LNCaP clone FGC (cell line): ENCODE results near the gene ARHGEF28.

Source experiments
- DNase-seq: peaks from one replicate; pipeline ENCODE4 v3.0.0-alpha.2; 2011; ENCODE audit warnings: low read depth
- H3K4me3 ChIP-seq: 2 replicates; pipeline ENCODE4 v1.5.1; 2011; ENCODE audit warnings: mild to moderate bottlenecking, low read depth, low read length, control low read depth
- TF ChIP-seq, protein P1 (sequence below): IDR thresholded peaks from 2 replicates; pipeline ENCODE4 v1.5.1; 2012; ENCODE audit warnings: mild to moderate bottlenecking; ENCODE audit not compliant: control insufficient read depth, insufficient read depth; ENCODE audit errors: extremely low read depth

The ARHGEF28 gene

DNA sequence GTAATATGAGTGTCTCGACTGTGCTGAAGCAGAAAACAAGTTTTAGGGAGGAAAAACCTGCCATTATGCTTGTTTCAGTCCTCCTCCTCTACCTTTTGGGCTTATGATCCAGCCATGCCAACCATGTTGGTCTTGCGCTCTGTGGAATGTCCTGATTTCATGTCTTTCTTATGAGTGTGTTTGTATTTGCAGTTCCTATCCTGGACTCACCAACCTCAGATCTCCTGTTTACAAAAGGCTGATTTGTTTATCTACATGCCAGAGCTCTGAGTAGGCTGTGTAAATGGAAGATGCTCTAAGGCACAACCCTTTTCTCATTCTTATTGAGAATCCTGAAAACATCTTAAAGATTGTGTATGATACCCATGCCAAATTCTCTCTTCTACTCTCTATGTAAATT, 138.6 kb downstream of the ARHGEF28 start:
- DNase-seq: no peak
- no peak overlapping the region for H3K4me3 ChIP-seq
- TF ChIP-seq, protein P1, sequence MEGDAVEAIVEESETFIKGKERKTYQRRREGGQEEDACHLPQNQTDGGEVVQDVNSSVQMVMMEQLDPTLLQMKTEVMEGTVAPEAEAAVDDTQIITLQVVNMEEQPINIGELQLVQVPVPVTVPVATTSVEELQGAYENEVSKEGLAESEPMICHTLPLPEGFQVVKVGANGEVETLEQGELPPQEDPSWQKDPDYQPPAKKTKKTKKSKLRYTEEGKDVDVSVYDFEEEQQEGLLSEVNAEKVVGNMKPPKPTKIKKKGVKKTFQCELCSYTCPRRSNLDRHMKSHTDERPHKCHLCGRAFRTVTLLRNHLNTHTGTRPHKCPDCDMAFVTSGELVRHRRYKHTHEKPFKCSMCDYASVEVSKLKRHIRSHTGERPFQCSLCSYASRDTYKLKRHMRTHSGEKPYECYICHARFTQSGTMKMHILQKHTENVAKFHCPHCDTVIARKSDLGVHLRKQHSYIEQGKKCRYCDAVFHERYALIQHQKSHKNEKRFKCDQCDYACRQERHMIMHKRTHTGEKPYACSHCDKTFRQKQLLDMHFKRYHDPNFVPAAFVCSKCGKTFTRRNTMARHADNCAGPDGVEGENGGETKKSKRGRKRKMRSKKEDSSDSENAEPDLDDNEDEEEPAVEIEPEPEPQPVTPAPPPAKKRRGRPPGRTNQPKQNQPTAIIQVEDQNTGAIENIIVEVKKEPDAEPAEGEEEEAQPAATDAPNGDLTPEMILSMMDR: no peak

DNA sequence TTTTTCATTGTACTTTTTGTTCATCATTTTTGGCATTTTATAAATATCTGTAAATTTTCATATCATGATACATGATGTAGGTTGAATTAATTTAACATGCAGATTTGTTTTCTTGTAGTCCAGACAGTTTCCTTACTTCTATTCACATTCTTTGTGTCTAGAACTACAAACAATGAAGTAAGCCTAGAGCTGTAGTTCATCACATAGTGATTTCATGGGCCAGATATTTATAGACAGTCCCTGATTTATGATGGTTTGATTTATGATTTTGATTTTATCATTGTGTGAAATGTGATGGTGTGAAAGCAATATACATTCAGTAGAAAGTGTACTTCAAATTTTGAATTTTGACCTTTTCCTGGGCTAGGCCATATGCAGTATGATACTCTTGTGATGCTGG, 139.0 kb downstream of the ARHGEF28 start:
- no peak overlapping the region for H3K4me3 ChIP-seq
- no peak for DNase-seq
- TF ChIP-seq, protein P1: no peak

DNA sequence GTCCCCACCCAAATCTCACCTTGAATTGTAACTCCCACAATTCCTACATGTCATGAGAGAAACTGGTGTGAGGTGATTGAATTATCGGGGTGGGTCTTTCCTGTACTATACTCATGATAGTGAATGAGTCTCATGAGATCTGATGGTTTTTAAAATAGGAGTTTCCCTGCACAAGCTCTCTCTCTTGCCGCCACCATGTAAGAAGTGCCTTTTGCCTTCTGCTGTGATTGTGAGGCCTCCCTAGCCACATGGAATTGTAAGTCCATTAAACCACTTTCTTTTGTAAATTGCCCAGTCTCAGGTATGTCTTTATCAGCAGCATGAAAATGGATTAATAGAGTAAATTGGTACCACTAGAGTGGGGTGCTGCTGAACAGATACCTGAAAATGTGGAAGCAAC, 140.9 kb downstream of the ARHGEF28 start:
- no peak for DNase-seq
- H3K4me3 ChIP-seq: no peak overlapping the region
- TF ChIP-seq, protein P1: no peak

DNA sequence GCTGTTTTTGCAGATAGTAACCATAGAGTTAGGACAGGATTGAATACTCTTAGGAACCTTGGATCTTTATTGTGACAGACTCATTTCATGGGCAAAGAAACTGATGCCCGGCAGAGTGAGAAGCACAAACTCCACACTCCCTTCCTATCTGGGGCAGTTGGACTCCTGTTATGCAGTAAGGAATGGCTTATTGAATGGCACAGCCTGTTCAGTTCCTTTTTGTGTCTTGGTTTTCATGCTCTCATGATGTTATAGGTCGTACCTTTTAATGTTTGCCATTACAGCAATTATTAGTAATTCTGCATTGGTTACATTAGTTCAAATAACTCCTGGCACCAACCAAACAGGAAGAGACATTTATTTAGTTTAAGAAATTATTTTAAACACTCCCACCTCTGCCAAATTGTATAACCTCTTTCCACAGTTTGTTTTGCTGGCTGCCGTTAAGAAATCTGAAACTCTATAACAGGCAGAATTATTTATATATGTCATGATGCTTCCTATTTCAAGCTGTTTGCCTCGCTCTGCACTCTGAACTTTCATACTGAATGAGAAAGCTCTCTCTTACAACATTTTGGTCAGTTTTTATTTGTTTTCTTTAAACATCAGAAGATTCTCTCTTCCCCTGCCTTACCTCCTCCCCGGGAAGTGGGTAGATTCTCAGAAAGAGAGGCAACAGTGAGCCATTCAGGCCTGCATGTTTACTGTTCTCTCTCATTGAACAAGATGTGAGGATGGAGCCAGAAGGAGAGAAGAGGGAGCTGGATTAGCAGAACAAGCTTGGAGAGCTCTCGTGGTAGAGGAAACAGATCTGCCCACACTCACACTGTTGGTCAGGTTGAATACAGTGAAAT, 144.4 kb downstream of the ARHGEF28 start:
- H3K4me3 ChIP-seq: no peak overlapping the region
- TF ChIP-seq, protein P1: no peak
- DNase-seq: no peak

DNA sequence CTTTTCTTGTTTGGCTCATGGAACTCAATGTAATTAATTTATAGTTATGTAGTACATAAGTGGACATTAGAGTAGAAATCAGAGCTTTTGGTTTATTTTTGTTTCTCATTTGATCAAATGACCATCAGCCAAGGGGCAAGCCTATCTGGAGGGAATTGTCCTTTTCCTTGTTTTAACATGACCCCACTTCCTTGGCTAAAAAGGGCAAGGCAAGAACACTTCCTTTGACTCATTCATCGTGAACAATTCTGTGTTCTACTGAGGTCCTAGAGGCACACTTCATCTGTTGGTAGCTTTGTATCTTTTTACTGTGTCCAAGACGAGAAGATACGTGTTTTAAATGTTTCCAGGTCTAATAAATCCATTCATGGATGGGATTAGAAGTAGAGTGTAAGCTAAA, 148.9 kb downstream of the ARHGEF28 start:
- H3K4me3 ChIP-seq: no peak overlapping the region
- no peak for DNase-seq
- TF ChIP-seq, protein P1: no peak

DNA sequence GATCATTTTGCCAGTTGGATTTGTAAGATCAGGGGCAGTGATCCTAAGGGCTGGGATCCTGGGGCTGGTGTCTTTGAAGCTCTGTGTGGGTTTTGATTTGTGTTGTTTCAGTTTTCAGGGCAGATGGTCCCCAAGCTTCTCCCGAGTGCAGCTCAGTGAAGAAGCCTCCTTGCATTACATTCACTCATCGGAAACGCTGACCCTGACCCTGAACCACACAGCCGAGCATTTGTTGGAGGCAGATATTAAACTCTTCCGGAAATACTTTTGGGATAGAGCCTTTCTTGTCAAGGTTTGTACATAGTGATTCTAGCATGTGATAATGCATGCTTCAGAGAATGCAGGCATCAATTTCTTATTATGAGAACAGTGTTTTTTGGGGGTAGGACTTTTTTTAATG, 150.4 kb downstream of the ARHGEF28 start:
- H3K4me3 ChIP-seq: no peak overlapping the region
- DNase-seq: no peak
- TF ChIP-seq, protein P1: no peak

DNA sequence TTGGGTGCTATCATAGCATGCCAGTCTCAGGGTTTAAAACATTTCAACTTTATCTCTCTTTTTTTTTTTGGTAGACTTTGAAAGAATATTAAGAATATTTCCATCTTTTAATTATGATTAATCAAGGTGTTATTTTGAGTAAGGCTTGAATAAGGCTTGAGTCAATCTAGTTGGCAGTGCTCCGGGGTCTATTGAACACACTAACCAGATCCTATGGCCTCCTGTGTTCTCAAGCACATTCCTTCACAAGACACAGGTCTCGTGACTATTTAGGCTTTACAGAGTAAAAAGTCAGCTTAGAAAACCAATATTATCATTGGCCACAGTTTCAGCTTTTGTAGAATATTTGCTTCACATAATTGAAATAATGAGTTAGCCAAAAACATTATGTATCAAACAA, 151.2 kb downstream of the ARHGEF28 start:
- TF ChIP-seq, protein P1: no peak
- no peak overlapping the region for H3K4me3 ChIP-seq
- DNase-seq: no peak
